MM.1S (cell line): Measurements from ENCODE around the gene PLXNA4.

ENCODE experiments used
- CTCF ChIP-seq: fragments of 300-600 bp; sonication (generic); IDR thresholded peaks from 2 replicates; pipeline ENCODE4 v1.5.1; 2016; ENCODE audit warnings: antibody characterized with exemption, low read length, mixed read lengths
- EZH2phosphoT487 ChIP-seq: fragments of 300-600 bp; sonication (generic); IDR thresholded peaks from 2 replicates; pipeline ENCODE4 v1.6.1; 2018; ENCODE audit warnings: antibody characterized with exemption, low read length

GRCh38 chr7:132113536-132114371 lies 462.5 kb downstream of the PLXNA4 start:
- TF ChIP-seq CTCF (no peak), EZH2phosphoT487 (no peak)
